ENCODE results near the gene TBCB.

DNA sequence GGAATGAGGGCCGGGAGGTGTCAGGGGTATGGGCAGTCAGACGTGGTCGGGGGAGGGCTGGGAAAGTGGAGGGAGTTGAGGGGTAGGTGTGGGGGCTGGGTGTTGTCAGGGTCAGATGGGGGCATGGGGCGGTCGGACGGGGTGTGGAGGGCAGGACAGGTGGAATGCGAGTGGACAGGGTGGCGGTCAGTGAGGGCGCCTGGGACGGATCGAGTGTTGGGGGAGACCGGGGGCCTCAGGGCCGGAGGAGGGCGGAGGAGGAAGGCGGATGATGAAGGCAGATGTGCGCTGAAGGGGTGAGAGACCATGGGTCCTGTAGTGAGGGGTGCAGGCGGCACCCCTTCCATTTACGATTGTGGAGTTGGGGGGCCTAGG is 5.7 kb downstream of the TBCB start:
- no peak for TF ChIP-seq TARDBP (IDR thresholded peaks at IDR 0.05)
- TF ChIP-seq ZNF384 (IDR thresholded peaks at IDR 0.05), result no peak
- no peak for TF ChIP-seq FOXA1 (IDR thresholded peaks at IDR 0.05)
